Transverse colon (tissue), 4 donors: ENCODE results near the gene MOB3B. TPM values are rescaled to one million over a fixed set of nuclear protein-coding genes. Genes with fewer than 3 reads are reported as not detected.

ENCODE experiments used
- DNase-seq: peaks from one replicate; pipeline ENCODE4 v3.0.0-alpha.2; 2019
- H3K27ac ChIP-seq, 4 donors: fragments of 200-600 bp; sonication (generic); 2 replicates each; pipeline ENCODE4 v1.5.1; 2016 to 2018; ENCODE audit warnings: inconsistent platforms in 4 of 4
- H3K27me3 ChIP-seq: fragments of 200-600 bp; sonication (generic); 2 replicates; pipeline ENCODE4 v1.5.1; 2017; ENCODE audit warnings: inconsistent platforms
- H3K36me3 ChIP-seq, 4 donors: fragments of 200-600 bp; sonication (generic); 2 replicates each; pipeline ENCODE4 v1.5.1; 2017 to 2019; ENCODE audit warnings: inconsistent platforms in 4 of 4
- H3K4me1 ChIP-seq, 4 donors: fragments of 200-600 bp; sonication (generic); 2 replicates each; pipeline ENCODE4 v1.5.1; 2017 to 2020; ENCODE audit warnings: inconsistent platforms in 4 of 4
- H3K4me3 ChIP-seq, 4 donors: fragments of 200-600 bp; sonication (generic); 1 replicate in 1 of 4; 2 replicates in 3 of 4; pipeline versions ENCODE4 v1.5.1 to v1.6.1; 2017 to 2019; ENCODE audit warnings: inconsistent platforms in 4 of 4
- H3K9me3 ChIP-seq, 2 donors: fragments of 200-600 bp; sonication (generic); 2 replicates each; pipeline ENCODE4 v1.5.1; 2017 to 2019; ENCODE audit warnings: inconsistent platforms in 2 of 2
- EP300 ChIP-seq: sonication (generic); formaldehyde crosslinking; IDR thresholded peaks from one replicate; pipeline ENCODE4 v1.6.1; 2017; ENCODE audit warnings: antibody characterized with exemption, low read depth
- POLR2A ChIP-seq: fragments of 450-650 bp; IDR thresholded peaks from one replicate; pipeline ENCODE4 v1.6.1; 2016; ENCODE audit warnings: antibody characterized with exemption, mild to moderate bottlenecking, moderate library complexity
- POLR2AphosphoS5 ChIP-seq, 3 donors: sonication (generic); formaldehyde crosslinking; IDR thresholded peaks; one replicate each; pipeline ENCODE4 v1.6.1; 2016; ENCODE audit warnings: antibody characterized with exemption in 3 of 3
- WGBS, 2 donors: methylation state at CpG; one replicate each; pipeline ENCODE4 v1.1.5; 2018; ENCODE audit warnings: low coverage in 1 of 2; 5-methylcytosine and 5-hydroxymethylcytosine counted together
- in situ Hi-C, 4 donors: fragments of 200-750 bp; cut with MboI; loops; one replicate each; pipeline versions ENCODE4 v1.15.0 to v1.15.1; 2017; ENCODE audit warnings: low sequenced_read_pairs in 3 of 4, low pct_ligation_motif_present in 1 of 4, low pct_unique_long_range_greater_than_20kb in 1 of 4
- intact Hi-C: fragments of 100-400 bp; cut with DNase I; formaldehyde crosslinking; loops from one replicate; pipeline ENCODE4 v1.15.1; 2023; ENCODE audit warnings: low total_unique reads
- total RNA-seq, 4 donors: library from RNA; depleted of rRNA; stranded (reverse); fragments of >200 nt; gene quantifications; one replicate each; pipeline ENCODE4 v1.1.0, GENCODE V29; 2016
- TF ChIP-seq, protein P1 (sequence below), 5 experiments: fragments of 200-600 bp in 3 of 5; fragments of 450-650 bp in 2 of 5; sonication (generic) in 3 of 5; IDR thresholded peaks; 1 replicate in 2 of 5; 2 replicates in 3 of 5; pipeline ENCODE4 v1.5.1; 2016 to 2017; ENCODE audit warnings: antibody characterized with exemption in 5 of 5, inconsistent platforms in 3 of 5, mild to moderate bottlenecking in 2 of 5, moderate library complexity in 1 of 5

The MOB3B gene
- total RNA-seq, 4 donors from 2014 or later, result 18.3 to 39.7 (median 29.1) TPM

DNA sequence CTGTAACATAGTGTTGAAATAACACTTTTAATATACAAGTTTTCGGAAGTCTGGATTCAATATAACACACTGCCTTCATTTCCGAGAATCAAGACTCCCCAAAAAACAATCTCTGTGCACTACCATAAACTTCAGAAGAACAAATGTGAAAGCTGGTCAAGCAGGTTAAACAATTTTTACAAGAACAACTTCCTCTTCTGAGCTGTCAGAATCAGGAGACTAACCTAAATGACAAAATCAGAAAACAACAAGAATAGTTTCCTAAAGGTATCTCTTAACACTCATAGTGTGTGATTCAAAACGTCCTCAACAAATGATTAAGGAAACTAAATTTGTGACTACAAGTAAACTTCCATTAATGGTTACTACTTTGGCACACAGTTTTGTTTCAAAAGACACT lies 32.1 kb upstream of the MOB3B start:
- no peak for DNase-seq
- no peaks in the 10 kb centered on the region for H3K27me3 ChIP-seq
- 47% methylated on average over 3 of the region's 3 CpGs for WGBS, 2 donors
- in situ Hi-C loops (loop anchor here in 1 of 4 donors (25.0 kb wide), 1 partner anchor 524 kb away; no protein-coding TSS in a partner anchor), intact Hi-C loops (loop anchor here (10.0 kb wide), 1 partner anchor 367 kb away; no protein-coding TSS in a partner anchor)
- no peak overlapping the region for H3K27ac ChIP-seq
- H3K36me3 ChIP-seq, result peaks cover 0 to 73% (median 11%) of the 10 kb centered on the region in 4 donors
- peaks cover 0 to 13% (median 6%) of the 10 kb centered on the region in 4 donors for H3K4me1 ChIP-seq
- no peaks in the 10 kb centered on the region for H3K9me3 ChIP-seq
- H3K4me3 ChIP-seq, result no peak overlapping the region
- TF ChIP-seq POLR2AphosphoS5 (IDR thresholded peaks at IDR 0.05) (no peak), POLR2A (no peak), EP300 (no peak)
- TF ChIP-seq, protein P1, sequence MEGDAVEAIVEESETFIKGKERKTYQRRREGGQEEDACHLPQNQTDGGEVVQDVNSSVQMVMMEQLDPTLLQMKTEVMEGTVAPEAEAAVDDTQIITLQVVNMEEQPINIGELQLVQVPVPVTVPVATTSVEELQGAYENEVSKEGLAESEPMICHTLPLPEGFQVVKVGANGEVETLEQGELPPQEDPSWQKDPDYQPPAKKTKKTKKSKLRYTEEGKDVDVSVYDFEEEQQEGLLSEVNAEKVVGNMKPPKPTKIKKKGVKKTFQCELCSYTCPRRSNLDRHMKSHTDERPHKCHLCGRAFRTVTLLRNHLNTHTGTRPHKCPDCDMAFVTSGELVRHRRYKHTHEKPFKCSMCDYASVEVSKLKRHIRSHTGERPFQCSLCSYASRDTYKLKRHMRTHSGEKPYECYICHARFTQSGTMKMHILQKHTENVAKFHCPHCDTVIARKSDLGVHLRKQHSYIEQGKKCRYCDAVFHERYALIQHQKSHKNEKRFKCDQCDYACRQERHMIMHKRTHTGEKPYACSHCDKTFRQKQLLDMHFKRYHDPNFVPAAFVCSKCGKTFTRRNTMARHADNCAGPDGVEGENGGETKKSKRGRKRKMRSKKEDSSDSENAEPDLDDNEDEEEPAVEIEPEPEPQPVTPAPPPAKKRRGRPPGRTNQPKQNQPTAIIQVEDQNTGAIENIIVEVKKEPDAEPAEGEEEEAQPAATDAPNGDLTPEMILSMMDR (IDR thresholded peaks at IDR 0.05), result no peak

DNA sequence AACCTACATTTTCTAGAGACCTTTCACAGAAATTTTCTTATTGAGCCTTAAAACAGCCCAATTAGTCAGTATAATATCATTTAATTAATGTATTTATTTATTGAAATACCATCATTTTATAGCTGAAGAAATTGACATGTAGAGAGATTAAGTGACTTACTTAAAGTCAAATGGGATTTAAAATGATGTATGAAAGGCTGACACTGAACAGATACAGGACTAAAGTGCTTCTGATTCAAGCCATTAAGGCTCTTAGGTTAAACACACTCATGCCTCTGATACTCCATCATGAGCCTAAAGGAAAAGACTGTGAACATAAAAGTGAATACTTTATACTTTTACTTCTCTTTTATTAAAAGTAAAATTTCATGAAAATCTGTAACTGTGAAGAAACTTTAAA lies 30.8 kb upstream of the MOB3B start:
- Histone ChIP-seq H3K4me3 (no peak overlapping the region), H3K36me3 (peaks cover 0 to 71% (median 13%) of the 10 kb centered on the region in 4 donors), H3K9me3 (no peaks in the 10 kb centered on the region), H3K27ac (no peak overlapping the region), H3K4me1 (peaks cover 0 to 5% (median under 1%) of the 10 kb centered on the region in 4 donors), H3K27me3 (no peaks in the 10 kb centered on the region)
- TF ChIP-seq EP300, result no peak
- TF ChIP-seq, protein P1 (IDR thresholded peaks at IDR 0.05), result no peak
- intact Hi-C loops (loop anchor here (10.0 kb wide), 1 partner anchor 366 kb away; no protein-coding TSS in a partner anchor), in situ Hi-C loops (loop anchor here in 1 of 4 donors (25.0 kb wide), 1 partner anchor 523 kb away; no protein-coding TSS in a partner anchor)
- DNase-seq, result no peak

DNA sequence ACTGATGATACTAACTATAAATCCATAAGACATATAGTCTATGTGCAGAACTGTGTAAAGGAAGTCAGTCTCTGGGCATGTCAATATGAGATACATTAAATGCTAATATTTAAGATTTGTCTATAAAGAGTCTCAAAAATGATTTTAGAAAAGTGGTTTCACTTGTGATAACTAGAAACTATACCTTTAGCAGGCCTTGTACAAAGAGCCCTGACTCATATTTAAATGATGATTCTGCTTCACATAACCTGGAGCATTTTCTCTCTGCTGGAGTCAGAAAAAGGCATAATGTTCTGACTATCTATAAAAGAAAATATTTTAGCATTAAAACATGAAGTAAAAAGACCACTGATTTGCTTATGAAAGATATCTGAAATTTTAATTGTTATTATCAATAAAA lies 28.7 kb upstream of the MOB3B start:
- in situ Hi-C loops, result loop anchor here in 1 of 4 donors (25.0 kb wide), 1 partner anchor 521 kb away; no protein-coding TSS in a partner anchor
- Histone ChIP-seq H3K36me3 (peaks cover 0 to 76% (median 16%) of the 10 kb centered on the region in 4 donors), H3K4me1 (peaks cover 0 to 5% (median 0%) of the 10 kb centered on the region in 4 donors), H3K9me3 (no peaks in the 10 kb centered on the region), H3K27ac (no peak overlapping the region), H3K27me3 (no peaks in the 10 kb centered on the region), H3K4me3 (no peak overlapping the region)
- no peak for DNase-seq
- intact Hi-C loops, result no loop called here
- no peak for TF ChIP-seq POLR2AphosphoS5 (IDR thresholded peaks at IDR 0.05)
- TF ChIP-seq, protein P1 (IDR thresholded peaks at IDR 0.05), result no peak
- TF ChIP-seq EP300, result no peak
- no peak for TF ChIP-seq POLR2A

DNA sequence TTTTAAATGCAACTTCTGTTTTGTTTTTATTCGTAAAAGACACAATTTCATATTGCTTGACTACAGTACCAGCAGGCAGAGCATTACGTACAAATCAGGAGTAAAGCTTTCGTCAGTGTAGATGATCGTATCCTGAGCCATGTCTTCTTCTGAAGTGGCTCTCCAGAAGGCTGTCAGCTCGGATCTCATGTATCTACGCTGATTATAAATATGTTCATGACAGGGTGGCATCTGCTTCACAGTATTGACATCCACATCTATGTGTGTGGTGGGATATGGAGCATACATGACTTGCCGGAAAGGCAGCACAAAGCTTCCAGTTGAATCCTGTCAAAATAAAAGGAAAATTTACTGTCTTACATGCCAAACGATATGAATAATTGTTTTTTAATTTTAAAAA lies 26.9 kb upstream of the MOB3B start:
- intact Hi-C loops (no loop called here), in situ Hi-C loops (loop anchor here in 1 of 4 donors (25.0 kb wide), 1 partner anchor 519 kb away; no protein-coding TSS in a partner anchor)
- no peaks in the 10 kb centered on the region for H3K9me3 ChIP-seq
- WGBS, 2 donors, result 89 to 92% methylated on average over 7 to 8 of the region's 8 CpGs
- H3K4me3 ChIP-seq, result no peak overlapping the region
- peaks cover 0 to 81% (median 16%) of the 10 kb centered on the region in 4 donors for H3K36me3 ChIP-seq
- no peaks in the 10 kb centered on the region for H3K27me3 ChIP-seq
- H3K27ac ChIP-seq, result no peak overlapping the region
- DNase-seq, result no peak
- no peaks in the 10 kb centered on the region for H3K4me1 ChIP-seq
- TF ChIP-seq EP300 (no peak), POLR2AphosphoS5 (IDR thresholded peaks at IDR 0.05) (no peak), POLR2A (no peak)
- TF ChIP-seq, protein P1 (IDR thresholded peaks at IDR 0.05), result no peak
